Upper lobe of right lung (tissue), 1 donor: ENCODE data around the gene TRABD. TPM values are rescaled to one million over a fixed set of nuclear protein-coding genes. Genes with fewer than 3 reads are reported as not detected.

ENCODE experiments used
- ATAC-seq: fragments of 200-7000 bp; cut with Tn5 transposase; one replicate; pipeline ENCODE4 v1.9.1; 2020; ENCODE audit warnings: mild to moderate bottlenecking, moderate library complexity
- DNase-seq: peaks from one replicate; pipeline ENCODE4 v3.0.0-alpha.2; 2020
- H3K27ac ChIP-seq: fragments of 200-600 bp; one replicate; pipeline ENCODE4 v1.8.0; 2022
- H3K27me3 ChIP-seq: fragments of 200-600 bp; one replicate; pipeline ENCODE4 v1.8.0; 2022; ENCODE audit warnings: mild to moderate bottlenecking
- H3K36me3 ChIP-seq: fragments of 200-600 bp; one replicate; pipeline ENCODE4 v1.8.0; 2022
- H3K4me1 ChIP-seq: fragments of 200-600 bp; one replicate; pipeline ENCODE4 v1.8.0; 2022
- H3K4me3 ChIP-seq: fragments of 200-600 bp; one replicate; pipeline ENCODE4 v1.8.0; 2022; ENCODE audit warnings: mild to moderate bottlenecking
- H3K9me3 ChIP-seq: fragments of 200-600 bp; one replicate; pipeline ENCODE4 v1.8.0; 2022
- CTCF ChIP-seq: fragments of 200-600 bp; IDR thresholded peaks from one replicate; pipeline ENCODE4 v1.8.0; 2022; ENCODE audit warnings: antibody characterized with exemption
- intact Hi-C: fragments of 100-400 bp; cut with DNase I; formaldehyde crosslinking; loops from one replicate; pipeline ENCODE4 v1.11.0; 2022
- total RNA-seq: library from RNA; stranded (reverse); fragmentation: NEBNext Ultra II Directional; extraction: Animal tissue kit (Norgen Biotek cat#: 25700); gene quantifications from one replicate; pipeline ENCODE4 v1.2.1, GENCODE V29; 2021
- donor health status: DM: no; HTN: yes; CAD: no; lungs with severe emphysema.

TRABD gene
- total RNA-seq, 1 donor from 2014 or later = 36.5 TPM

- intact Hi-C loops = no loop called here
- no peaks in the 10 kb centered on the region for H3K9me3 ChIP-seq
- H3K27me3 ChIP-seq = no peaks in the 10 kb centered on the region
- no peak for ATAC-seq
- H3K4me3 ChIP-seq = peak overlapping the region; percentile 68
- peaks cover 60% of the 10 kb centered on the region for H3K4me1 ChIP-seq
- TF ChIP-seq CTCF = no peak
- no peak for DNase-seq
- peak overlapping the region; percentile 70 for H3K27ac ChIP-seq
- H3K36me3 ChIP-seq = no peaks in the 10 kb centered on the region
Observed at GRCh38 chr22:50186761-50187523, 1.2 kb downstream of the TRABD start.

GRCh38 chr22:50188356-50188755, 2.6 kb downstream of the TRABD start:
- ATAC-seq = no peak
- Histone ChIP-seq H3K27ac (no peak overlapping the region), H3K27me3 (no peaks in the 10 kb centered on the region), H3K36me3 (no peaks in the 10 kb centered on the region), H3K4me3 (no peak overlapping the region), H3K4me1 (peaks cover 69% of the 10 kb centered on the region), H3K9me3 (no peaks in the 10 kb centered on the region)
- intact Hi-C loops = no loop called here
- no peak for TF ChIP-seq CTCF
- no peak for DNase-seq

- DNase-seq (no peak), ATAC-seq (no peak)
- intact Hi-C loops = no loop called here
- no peak overlapping the region for H3K4me3 ChIP-seq
- no peaks in the 10 kb centered on the region for H3K9me3 ChIP-seq
- peaks cover 59% of the 10 kb centered on the region for H3K4me1 ChIP-seq
- H3K36me3 ChIP-seq = peaks cover 6% of the 10 kb centered on the region
- no peak for TF ChIP-seq CTCF
- no peaks in the 10 kb centered on the region for H3K27me3 ChIP-seq
- peak overlapping the region; percentile 89 for H3K27ac ChIP-seq
Observed at GRCh38 chr22:50189184-50189848, 3.6 kb downstream of the TRABD start.

GRCh38 chr22:50189849-50190181, 4.1 kb downstream of the TRABD start:
- Histone ChIP-seq H3K27ac (peak overlapping the region; percentile 89), H3K4me1 (peaks cover 56% of the 10 kb centered on the region), H3K4me3 (peak overlapping the region; percentile 58), H3K9me3 (no peaks in the 10 kb centered on the region), H3K27me3 (no peaks in the 10 kb centered on the region), H3K36me3 (peaks cover 11% of the 10 kb centered on the region)
- TF ChIP-seq CTCF = no peak
- ATAC-seq (no peak), DNase-seq (no peak)
- intact Hi-C loops = no loop called here

GRCh38 chr22:50190182-50190940, 4.6 kb downstream of the TRABD start:
- Histone ChIP-seq H3K27me3 (no peaks in the 10 kb centered on the region), H3K4me3 (peak overlapping the region; percentile 58), H3K9me3 (no peaks in the 10 kb centered on the region), H3K36me3 (peaks cover 16% of the 10 kb centered on the region), H3K4me1 (peaks cover 51% of the 10 kb centered on the region), H3K27ac (peak overlapping the region; percentile 89)
- intact Hi-C loops = no loop called here
- ATAC-seq = peak; percentile 83
- peak; percentile 52 for TF ChIP-seq CTCF
- DNase-seq = peak; percentile 94
